ENCODE results near the gene TRERF1. TPM values are rescaled to one million over a fixed set of nuclear protein-coding genes. Genes with fewer than 3 reads are reported as not detected.

TRERF1 gene
- total and polyA plus RNA-seq, 2 of the 8 experiments (the other 6 are each of a cell fraction or from before 2014, with no cell fraction given), result 10.8 to 21.5 TPM

DNA sequence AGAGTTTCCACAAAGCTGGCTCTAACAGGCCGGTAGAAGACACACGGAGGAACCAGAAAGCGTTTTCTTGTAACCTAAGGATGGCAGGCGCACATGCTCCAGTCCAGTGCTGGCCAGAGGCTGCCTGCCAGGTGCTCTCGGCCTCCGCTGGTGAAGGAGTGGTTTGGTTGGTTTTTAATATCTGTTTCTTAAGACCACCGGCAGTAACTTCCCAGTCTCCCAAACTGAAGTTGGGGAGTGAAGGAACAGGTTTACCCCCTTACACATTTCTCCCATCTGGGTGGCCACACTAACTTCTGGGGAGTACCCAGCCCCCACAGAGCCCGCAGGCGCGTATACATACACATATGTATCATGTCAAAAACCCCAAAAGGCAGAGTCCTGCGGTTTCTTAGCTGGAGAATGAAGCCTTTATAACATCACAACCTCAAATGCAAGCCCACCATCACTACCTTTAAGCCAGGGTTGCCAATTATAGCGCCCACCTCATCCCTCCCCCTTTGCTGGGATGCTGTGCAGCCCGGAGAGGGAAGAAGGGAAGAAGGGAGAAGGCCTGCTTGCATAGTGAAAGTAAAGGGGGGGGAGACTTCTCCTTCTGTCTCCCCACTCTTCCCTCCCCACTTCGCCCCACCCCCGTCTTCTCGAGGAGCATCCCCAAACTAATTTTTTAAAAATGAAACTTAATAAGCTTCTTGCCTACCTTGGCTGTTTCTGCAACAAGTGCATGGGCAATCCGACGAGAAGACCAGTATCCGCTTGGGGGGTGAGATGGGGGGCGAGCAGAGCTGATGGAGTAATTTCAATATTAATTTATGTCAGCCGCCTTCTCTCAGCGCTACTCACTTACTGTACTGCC is 1.0 kb downstream of the TRERF1 start:
- H3K9me3 ChIP-seq (ENCODE audit: insufficient read depth in 2 of 2, low read depth in 1 of 2, low read length in 1 of 2), result no peaks in the 10 kb centered on the region
- H3K4ac ChIP-seq (replicated peaks; ENCODE audit: insufficient read length, low read depth, low read length), result no peak overlapping the region
- H3K23ac ChIP-seq (ENCODE audit: insufficient read length), result no peak overlapping the region
- FAIRE-seq, result no peak
- peaks cover 0 to 2% of the 10 kb centered on the region in 2 experiments for H4K20me1 ChIP-seq (replicated peaks in 1 of 2; ENCODE audit: control insufficient read depth in 1 of 2, insufficient read depth in 2 of 2, low read length in 2 of 2)
- no peak overlapping the region for H2BK15ac ChIP-seq (ENCODE audit: low read length)
- no peak overlapping the region for H2AK5ac ChIP-seq (ENCODE audit: low read depth, low read length)
- H3K9ac ChIP-seq (replicated peaks in 1 of 4; ENCODE audit: extremely low read depth in 1 of 4, low read depth in 3 of 4, low read length in 3 of 4), result peak overlapping the region in 3 of 4 experiments; percentile 34 to 70 (median 42); a peak in 6 of 7 replicates
- 1% methylated on average over 22 of the region's 22 CpGs; no CpG with 5 or more reads in 1 of the 2 experiments for WGBS, 2 experiments (ENCODE audit: extremely low coverage in 1 of 2, insufficient coverage in 1 of 2, insufficient read length in 1 of 2, insufficient replicate concordance in 2 of 2, low coverage in 1 of 2, low lambda C conversion rate in 2 of 2, missing lambda C conversion rate in 1 of 2)
- peak overlapping the region; percentile 80; the same call in 1 of the 2 replicates for H2BK20ac ChIP-seq (ENCODE audit: low read length)
- peak overlapping the region; percentile 55 for H4K91ac ChIP-seq (replicated peaks; ENCODE audit: insufficient read length, low read length)
- no peak overlapping the region for H3K14ac ChIP-seq (ENCODE audit: insufficient read length)
- H4K8ac ChIP-seq (ENCODE audit: extremely low read depth, insufficient read depth, low read length), result no peak overlapping the region
- H3K27me3 ChIP-seq (replicated peaks in 1 of 4; ENCODE audit: control insufficient read depth in 3 of 4, extremely low read depth in 1 of 4, insufficient read depth in 3 of 4, low read length in 3 of 4), result no peaks in the 10 kb centered on the region; a peak in 1 of 7 replicates
- no peaks in the 10 kb centered on the region for H3K36me3 ChIP-seq (ENCODE audit: control insufficient read depth in 2 of 4, insufficient read depth in 4 of 4, low read length in 3 of 4)
- peak overlapping the region; percentile 30 for H2BK120ac ChIP-seq (replicated peaks; ENCODE audit: low read depth, low read length)
- H2BK5ac ChIP-seq (ENCODE audit: low read depth, low read length), result peak overlapping the region; percentile 89; the same call in 1 of the 2 replicates
- peak overlapping the region; percentile 73 to 95 (median 85) for H3K4me3 ChIP-seq (ENCODE audit: extremely low read depth in 1 of 4, insufficient read depth in 2 of 4, low read depth in 3 of 4, low read length in 4 of 4)
- H3K4me2 ChIP-seq (ENCODE audit: insufficient read depth in 1 of 2, low read depth in 2 of 2, low read length in 2 of 2), result peak overlapping the region; percentile 84 to 98
- CTCF ChIA-PET (ENCODE audit: partially characterized antibody), result interaction anchor here (1.1 to 1.6 kb wide), 3 partner anchors 97 to 134 kb away, joined by 3 to 6 read pairs (median 4); partner anchors contain the start of gene UBR2
- DNase-seq (ENCODE audit: low read depth in 1 of 2, low spot score in 2 of 2), result no peak
- peaks cover 2 to 21% (median 11%) of the 10 kb centered on the region in 4 experiments; a peak in 6 of 7 replicates for H3K4me1 ChIP-seq (replicated peaks in 1 of 4; ENCODE audit: control insufficient read depth in 3 of 4, insufficient read depth in 4 of 4, low read length in 3 of 4)
- peaks cover 32% of the 10 kb centered on the region for H3K23me2 ChIP-seq (ENCODE audit: low read depth, low read length)
- H2BK12ac ChIP-seq (ENCODE audit: low read depth, low read length), result peak overlapping the region; percentile 75; the same call in 1 of the 2 replicates
- peak overlapping the region; percentile 59 for H4K5ac ChIP-seq (ENCODE audit: insufficient read length, low read depth, low read length)
- H3K27ac ChIP-seq (ENCODE audit: low read depth, low read length), result peak overlapping the region; percentile 35; the same call in 1 of the 2 replicates
- H3K56ac ChIP-seq (replicated peaks; ENCODE audit: insufficient read length, low read depth, low read length), result peak overlapping the region; percentile 2
- POLR2A ChIA-PET (ENCODE audit: partially characterized antibody), result interaction anchor here (1.2 to 7.2 kb wide), 2 partner anchors 9 to 58 kb away, joined by 4 to 88 read pairs; no protein-coding TSS in a partner anchor
- H3K79me1 ChIP-seq (ENCODE audit: low read depth, low read length), result peaks cover 10% of the 10 kb centered on the region; the same call in 1 of the 2 replicates
- H3K79me2 ChIP-seq (ENCODE audit: control insufficient read depth in 1 of 2, insufficient read depth in 2 of 2, low read length in 2 of 2), result peaks cover 36 to 52% of the 10 kb centered on the region in 2 experiments
- H3K18ac ChIP-seq (ENCODE audit: extremely low read depth, low read length), result peak overlapping the region; percentile 93
- no peak overlapping the region for H2AFZ ChIP-seq (ENCODE audit: low read length)
- no peak for TF ChIP-seq CREB1 (IDR thresholded peaks at IDR 0.05)

All from H1 (cell line).